Astrocyte of the spinal cord (primary cell): ENCODE results near the gene SLC19A1.

Source experiments
- DNase-seq: peaks from one replicate; pipeline ENCODE4 v3.0.0; 2011; ENCODE audit warnings: low read depth, low spot score
- H3K4me3 ChIP-seq: 2 replicates; pipeline ENCODE4 v1.5.1; 2011; ENCODE audit warnings: low read depth, mild to moderate bottlenecking, low read length, moderate library complexity
- CTCF ChIP-seq: IDR thresholded peaks from 2 replicates; pipeline ENCODE4 v1.5.1; 2012; ENCODE audit warnings: low read depth, mild to moderate bottlenecking, low read length, inconsistent platforms
- in situ Hi-C: cut with HindIII; loops from 2 replicates; pipeline ENCODE4 v1.10.0; 2017; ENCODE audit warnings: low sequenced_read_pairs

SLC19A1 gene

GRCh38 chr21:45545236-45545570 lies 3.0 kb upstream of the SLC19A1 start:
- no peak overlapping the region for H3K4me3 ChIP-seq
- no peak for DNase-seq
- no peak for TF ChIP-seq CTCF
- in situ Hi-C loops: no loop called here

GRCh38 chr21:45544449-45545235 lies 2.4 kb upstream of the SLC19A1 start:
- in situ Hi-C loops: no loop called here
- DNase-seq: no peak
- H3K4me3 ChIP-seq: no peak overlapping the region
- TF ChIP-seq CTCF: no peak

GRCh38 chr21:45543710-45544448 lies 1.6 kb upstream of the SLC19A1 start:
- in situ Hi-C loops: no loop called here
- no peak for DNase-seq

GRCh38 chr21:45543371-45543709 lies 1.1 kb upstream of the SLC19A1 start:
- no peak overlapping the region for H3K4me3 ChIP-seq
- in situ Hi-C loops: no loop called here
- no peak for DNase-seq
- no peak for TF ChIP-seq CTCF

More at GRCh38 chr21:45543710-45544448, 1.6 kb upstream of the SLC19A1 start:
- H3K4me3 ChIP-seq: no peak overlapping the region
- TF ChIP-seq CTCF: no peak

GRCh38 chr21:45542667-45543370 lies 579 bp upstream of the SLC19A1 start:
- no peak for DNase-seq
- peak overlapping the region; percentile 47 for H3K4me3 ChIP-seq
- no peak for TF ChIP-seq CTCF
- in situ Hi-C loops: no loop called here

GRCh38 chr21:45541221-45542039 lies 810 bp downstream of the SLC19A1 start:
- TF ChIP-seq CTCF: no peak
- in situ Hi-C loops: no loop called here
- H3K4me3 ChIP-seq: peak overlapping the region; percentile 47
- peak; percentile 41 for DNase-seq
